IPS-18a (cell line): ENCODE measurements around the gene ZBTB20.

ENCODE experiments used
- H3K27ac ChIP-seq: one replicate; pipeline ENCODE4 v1.5.1; 2013; ENCODE audit warnings: low read length
- H3K27me3 ChIP-seq: one replicate; pipeline ENCODE4 v1.6.1; 2013; ENCODE audit warnings: mild to moderate bottlenecking, low read length; ENCODE audit not compliant: control insufficient read depth, insufficient read depth
- H3K36me3 ChIP-seq: one replicate; pipeline ENCODE4 v1.6.1; 2013; ENCODE audit warnings: low read depth, low read length; ENCODE audit not compliant: control insufficient read depth
- H3K4me1 ChIP-seq: one replicate; pipeline ENCODE4 v1.6.1; 2013; ENCODE audit warnings: low read depth, low read length; ENCODE audit not compliant: control insufficient read depth
- H3K4me3 ChIP-seq: one replicate; pipeline ENCODE4 v1.5.1; 2013; ENCODE audit warnings: low read length
- H3K9ac ChIP-seq: one replicate; pipeline ENCODE4 v1.6.1; 2013; ENCODE audit warnings: mild to moderate bottlenecking, low read length, moderate library complexity
- H3K9me3 ChIP-seq: one replicate; pipeline ENCODE4 v1.6.1; 2013; ENCODE audit warnings: low read depth, low read length; ENCODE audit not compliant: control insufficient read depth

Gene ZBTB20

DNA sequence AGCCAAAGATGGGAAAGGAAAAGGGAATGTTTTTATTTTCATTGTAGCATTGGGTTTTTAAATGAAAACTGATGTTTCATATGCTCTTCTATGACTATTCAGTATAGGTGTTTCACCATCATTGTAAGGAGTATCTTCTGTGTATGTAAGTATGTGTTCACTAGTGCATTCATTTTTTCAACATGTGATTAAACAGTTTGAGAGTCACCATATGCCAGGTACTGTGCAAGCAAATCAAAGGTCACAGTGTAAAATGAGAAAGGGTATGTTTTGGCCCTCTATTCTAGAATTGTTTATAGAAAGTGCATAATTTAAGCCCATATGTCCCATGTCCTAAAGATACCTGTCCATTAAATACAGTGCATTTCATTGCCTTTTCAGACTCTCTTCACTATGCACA lies 207.2 kb downstream of the ZBTB20 start:
- H3K27ac ChIP-seq, result no peak overlapping the region
- no peaks in the 10 kb centered on the region for H3K36me3 ChIP-seq
- no peaks in the 10 kb centered on the region for H3K9me3 ChIP-seq
- no peaks in the 10 kb centered on the region for H3K4me1 ChIP-seq
- no peak overlapping the region for H3K9ac ChIP-seq
- no peak overlapping the region for H3K4me3 ChIP-seq
- H3K27me3 ChIP-seq, result no peaks in the 10 kb centered on the region

DNA sequence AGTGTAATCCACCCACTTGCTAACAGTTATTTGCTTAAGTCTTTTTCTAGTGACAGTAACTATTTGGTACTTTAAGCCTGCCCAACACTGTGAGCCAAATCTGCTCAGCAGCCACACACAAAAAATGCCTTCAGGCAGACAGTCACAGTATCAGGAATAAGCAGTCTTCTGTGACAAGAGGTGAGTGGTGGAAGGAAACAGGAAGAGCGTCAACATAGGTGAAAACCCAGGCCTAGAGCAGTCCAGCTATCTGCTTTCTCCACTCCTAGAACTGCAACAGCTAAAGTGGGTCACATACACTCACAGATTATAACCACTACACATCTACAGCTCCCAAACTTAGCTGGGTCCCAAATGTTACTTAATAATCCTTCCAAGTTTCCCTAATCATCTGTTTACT lies 213.7 kb downstream of the ZBTB20 start:
- H3K27ac ChIP-seq, result no peak overlapping the region
- no peaks in the 10 kb centered on the region for H3K4me1 ChIP-seq
- no peak overlapping the region for H3K4me3 ChIP-seq
- no peaks in the 10 kb centered on the region for H3K9me3 ChIP-seq
- no peaks in the 10 kb centered on the region for H3K27me3 ChIP-seq
- no peak overlapping the region for H3K9ac ChIP-seq
- H3K36me3 ChIP-seq, result no peaks in the 10 kb centered on the region

DNA sequence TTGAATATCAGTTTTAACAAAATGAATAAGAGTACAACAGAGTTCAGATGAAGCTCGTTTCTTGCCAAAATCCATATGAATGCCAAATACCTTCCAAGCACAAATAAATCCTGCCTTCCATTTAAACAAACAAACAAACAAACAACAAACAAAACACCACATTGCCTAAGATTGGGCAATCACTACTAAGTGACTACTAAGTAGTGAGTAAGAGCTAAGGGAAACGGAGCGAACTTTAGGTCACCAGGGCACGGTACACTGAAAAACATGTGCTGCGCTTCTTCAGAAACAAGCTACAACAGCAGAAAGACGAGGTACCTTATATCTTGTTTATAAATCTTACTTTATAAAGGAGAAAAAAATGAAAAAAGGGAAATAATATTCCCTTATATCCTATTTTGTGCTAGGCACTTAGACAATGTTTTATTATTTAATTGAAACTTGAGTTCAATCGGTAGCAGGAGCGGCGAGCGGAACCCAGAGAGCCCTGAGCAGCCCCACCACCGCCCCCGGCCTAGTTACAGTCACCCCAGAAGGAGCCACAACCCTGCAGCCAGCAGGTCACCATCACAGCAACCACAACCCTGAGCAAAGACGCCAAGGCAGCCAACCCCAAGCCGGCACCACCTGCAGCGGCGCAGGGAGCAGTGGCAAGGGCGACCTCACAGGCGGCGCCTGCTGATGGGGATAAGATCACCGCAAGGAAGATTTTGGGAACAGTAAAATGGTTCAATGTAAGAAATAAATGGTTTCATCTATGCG lies 216.9 kb downstream of the ZBTB20 start:
- Histone ChIP-seq H3K4me1 (no peaks in the 10 kb centered on the region), H3K27me3 (no peaks in the 10 kb centered on the region), H3K9me3 (no peaks in the 10 kb centered on the region), H3K36me3 (no peaks in the 10 kb centered on the region), H3K27ac (no peak overlapping the region), H3K9ac (no peak overlapping the region), H3K4me3 (no peak overlapping the region)

DNA sequence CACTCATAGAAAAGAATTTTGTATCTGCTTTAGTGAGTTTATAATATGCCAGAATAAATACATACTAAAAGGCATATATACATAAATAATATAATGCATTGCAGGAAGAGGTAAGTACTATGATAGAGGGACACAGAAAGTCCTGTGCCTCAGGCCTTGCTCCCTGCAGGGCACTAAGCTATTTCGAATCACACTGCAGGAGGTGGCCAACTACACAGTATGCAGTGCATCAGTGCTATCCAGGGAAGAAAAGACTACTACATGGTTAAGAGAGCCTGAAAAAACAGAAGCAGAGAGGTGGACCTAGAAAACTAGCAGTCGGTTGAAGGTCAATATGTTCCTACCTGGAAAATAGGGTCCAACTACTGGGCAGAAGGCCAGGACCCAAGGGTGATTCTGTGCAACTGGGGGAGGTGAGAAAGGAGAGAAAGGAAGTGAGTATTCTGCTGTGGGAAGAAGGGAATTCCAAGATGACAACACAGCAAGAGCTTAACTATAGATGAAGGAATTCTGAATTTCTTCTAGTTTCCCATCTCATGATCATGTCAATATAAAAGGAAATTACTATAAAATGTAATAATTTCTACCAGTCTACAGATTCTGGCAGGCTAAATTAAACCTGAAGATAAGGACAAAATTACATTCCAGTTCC lies 218.0 kb downstream of the ZBTB20 start:
- Histone ChIP-seq H3K27ac (no peak overlapping the region), H3K9ac (no peak overlapping the region), H3K36me3 (no peaks in the 10 kb centered on the region), H3K9me3 (no peaks in the 10 kb centered on the region), H3K4me3 (no peak overlapping the region), H3K4me1 (no peaks in the 10 kb centered on the region), H3K27me3 (no peaks in the 10 kb centered on the region)

DNA sequence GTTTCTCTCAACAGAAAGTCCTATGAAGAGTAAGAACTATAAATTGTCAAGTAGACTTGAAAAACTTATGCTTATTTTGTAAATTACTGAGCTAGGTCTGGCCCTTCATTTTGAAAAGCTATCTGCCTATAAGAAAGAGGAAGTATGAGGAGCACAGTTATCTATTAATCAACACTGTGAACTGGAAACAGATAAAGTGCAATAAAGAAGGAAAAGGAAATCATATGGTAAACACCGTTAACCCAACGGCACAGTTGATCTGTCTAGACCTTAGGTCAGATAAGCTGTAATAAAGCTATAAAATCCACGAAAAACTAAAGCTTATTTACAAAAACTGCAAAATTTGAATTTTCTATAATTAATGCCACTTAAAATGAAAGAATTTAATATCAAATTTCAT lies 242.5 kb downstream of the ZBTB20 start:
- Histone ChIP-seq H3K36me3 (no peaks in the 10 kb centered on the region), H3K4me1 (peaks cover 20% of the 10 kb centered on the region), H3K27ac (no peak overlapping the region), H3K9me3 (no peaks in the 10 kb centered on the region), H3K4me3 (no peak overlapping the region), H3K9ac (no peak overlapping the region), H3K27me3 (peaks cover 19% of the 10 kb centered on the region)

DNA sequence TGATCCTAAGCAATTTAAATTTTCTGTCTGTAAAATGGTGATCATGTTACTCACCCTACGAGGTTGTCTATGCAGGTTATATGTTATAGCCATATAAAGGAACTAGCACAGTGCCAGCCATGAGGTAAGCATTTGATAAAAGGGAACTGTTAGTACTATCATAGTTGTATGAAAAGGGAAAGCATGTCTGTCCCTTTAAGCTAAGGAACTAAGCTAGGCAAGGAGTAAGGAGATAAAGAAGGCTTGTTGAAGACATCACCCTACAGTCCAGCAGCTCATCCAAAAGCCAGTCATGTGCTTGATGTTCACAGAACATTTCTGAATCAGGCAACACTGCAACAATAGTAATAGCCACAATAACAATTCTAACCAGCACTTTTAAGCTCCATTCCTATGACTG lies 243.9 kb downstream of the ZBTB20 start:
- H3K27ac ChIP-seq, result no peak overlapping the region
- H3K9me3 ChIP-seq, result no peaks in the 10 kb centered on the region
- H3K9ac ChIP-seq, result no peak overlapping the region
- peaks cover 19% of the 10 kb centered on the region for H3K27me3 ChIP-seq
- H3K4me3 ChIP-seq, result no peak overlapping the region
- peaks cover 20% of the 10 kb centered on the region for H3K4me1 ChIP-seq
- no peaks in the 10 kb centered on the region for H3K36me3 ChIP-seq

DNA sequence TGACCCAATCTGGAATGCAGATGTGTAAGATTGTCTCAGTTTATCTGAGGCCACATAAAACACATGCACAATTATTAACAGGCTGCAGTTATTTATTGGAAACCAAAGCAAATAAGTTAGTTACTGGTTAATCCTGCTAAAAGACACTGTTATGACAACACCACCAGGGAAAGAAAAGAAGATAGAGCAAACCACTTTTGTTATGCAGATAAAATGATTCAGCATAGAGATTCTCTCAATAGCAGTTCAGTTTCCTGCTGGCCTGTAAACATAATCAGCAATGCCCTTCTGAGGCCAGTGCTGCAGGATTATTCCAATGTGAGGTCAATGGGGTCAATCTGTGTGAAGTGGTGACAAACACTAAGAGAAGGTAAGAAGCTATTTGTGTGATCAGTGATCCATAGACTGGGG lies 244.4 kb downstream of the ZBTB20 start:
- H3K27me3 ChIP-seq, result peaks cover 19% of the 10 kb centered on the region
- no peak overlapping the region for H3K9ac ChIP-seq
- H3K4me1 ChIP-seq, result peaks cover 20% of the 10 kb centered on the region
- H3K36me3 ChIP-seq, result no peaks in the 10 kb centered on the region
- H3K9me3 ChIP-seq, result no peaks in the 10 kb centered on the region
- H3K4me3 ChIP-seq, result no peak overlapping the region
- no peak overlapping the region for H3K27ac ChIP-seq

DNA sequence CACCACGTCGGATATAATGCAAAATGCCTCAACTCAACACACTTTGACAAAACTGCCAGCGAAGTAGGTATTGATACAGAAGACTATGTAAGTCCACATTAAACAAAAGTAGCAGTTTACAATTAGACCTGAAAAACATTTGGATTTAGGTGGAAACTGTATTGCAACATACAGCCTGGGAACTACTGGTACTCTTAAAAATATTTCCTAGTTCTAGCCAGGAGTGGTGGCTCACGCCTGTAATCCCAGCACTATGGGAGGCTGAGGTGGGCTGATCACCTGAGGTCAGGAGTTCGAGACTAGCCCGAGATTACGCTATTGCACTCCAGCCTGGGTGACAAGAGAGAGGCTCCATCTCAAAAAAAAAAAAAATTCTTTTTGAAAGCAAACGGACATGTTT lies 246.2 kb downstream of the ZBTB20 start:
- Histone ChIP-seq H3K9me3 (no peaks in the 10 kb centered on the region), H3K9ac (no peak overlapping the region), H3K4me3 (no peak overlapping the region), H3K27me3 (peaks cover 19% of the 10 kb centered on the region), H3K36me3 (no peaks in the 10 kb centered on the region), H3K4me1 (peaks cover 20% of the 10 kb centered on the region), H3K27ac (no peak overlapping the region)

DNA sequence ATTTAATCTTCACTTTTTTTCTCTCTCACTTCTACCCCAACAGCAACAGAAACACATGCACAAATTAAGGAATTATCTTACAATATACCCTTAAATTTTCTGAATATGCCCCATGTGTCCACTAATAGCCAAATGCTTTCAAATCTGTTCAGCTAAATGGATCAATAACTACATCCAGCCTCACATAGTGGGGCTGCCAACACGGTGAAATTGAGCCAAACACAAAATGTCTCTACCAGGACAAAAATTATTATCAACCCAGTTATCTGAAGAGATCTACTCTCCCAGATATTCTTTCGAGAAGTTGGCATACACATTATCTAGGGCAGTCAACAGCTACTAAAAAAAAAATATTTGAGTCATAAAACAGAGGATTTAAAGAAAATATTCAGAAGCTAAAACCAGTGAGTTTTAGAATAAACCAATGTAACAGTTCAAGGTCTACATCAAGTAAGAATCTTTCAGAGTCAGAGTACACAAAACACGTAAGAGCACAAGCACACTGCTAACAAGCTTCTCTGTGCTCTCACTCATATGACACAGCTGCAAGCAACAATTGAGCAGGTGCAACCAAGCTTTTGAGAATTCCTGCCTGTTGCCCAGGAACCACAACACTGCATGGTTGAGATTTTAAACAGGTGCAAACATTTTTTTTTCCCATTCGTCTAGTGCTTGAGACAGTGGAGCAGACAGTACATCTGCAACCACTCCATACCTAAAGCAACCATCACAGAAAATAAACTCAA lies 247.7 kb downstream of the ZBTB20 start:
- Histone ChIP-seq H3K27me3 (peaks cover 19% of the 10 kb centered on the region), H3K9ac (no peak overlapping the region), H3K4me1 (peaks cover 20% of the 10 kb centered on the region), H3K27ac (no peak overlapping the region), H3K36me3 (no peaks in the 10 kb centered on the region), H3K9me3 (no peaks in the 10 kb centered on the region), H3K4me3 (no peak overlapping the region)

DNA sequence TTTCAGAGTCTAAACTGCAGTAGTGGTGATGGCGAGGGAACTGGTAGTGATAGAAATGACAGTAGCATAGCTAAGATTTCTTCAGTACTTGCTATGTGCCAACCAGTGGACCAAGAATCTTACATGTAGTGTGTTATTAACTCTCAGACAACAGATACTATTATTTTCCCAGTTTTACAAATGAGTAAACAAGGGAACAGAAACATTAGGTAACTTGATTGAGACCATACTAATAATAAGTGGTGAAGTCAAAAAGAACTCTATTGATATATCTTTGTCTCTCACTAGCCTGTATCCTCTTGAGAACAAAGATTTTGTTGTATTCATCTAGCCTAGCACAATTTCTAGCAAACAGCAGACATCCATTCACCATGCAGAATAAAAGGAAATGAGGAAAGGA lies 250.1 kb downstream of the ZBTB20 start:
- peaks cover 1% of the 10 kb centered on the region for H3K4me1 ChIP-seq
- no peak overlapping the region for H3K4me3 ChIP-seq
- H3K27ac ChIP-seq, result no peak overlapping the region
- H3K9ac ChIP-seq, result no peak overlapping the region
- no peaks in the 10 kb centered on the region for H3K36me3 ChIP-seq
- H3K27me3 ChIP-seq, result peaks cover 4% of the 10 kb centered on the region
- no peaks in the 10 kb centered on the region for H3K9me3 ChIP-seq

DNA sequence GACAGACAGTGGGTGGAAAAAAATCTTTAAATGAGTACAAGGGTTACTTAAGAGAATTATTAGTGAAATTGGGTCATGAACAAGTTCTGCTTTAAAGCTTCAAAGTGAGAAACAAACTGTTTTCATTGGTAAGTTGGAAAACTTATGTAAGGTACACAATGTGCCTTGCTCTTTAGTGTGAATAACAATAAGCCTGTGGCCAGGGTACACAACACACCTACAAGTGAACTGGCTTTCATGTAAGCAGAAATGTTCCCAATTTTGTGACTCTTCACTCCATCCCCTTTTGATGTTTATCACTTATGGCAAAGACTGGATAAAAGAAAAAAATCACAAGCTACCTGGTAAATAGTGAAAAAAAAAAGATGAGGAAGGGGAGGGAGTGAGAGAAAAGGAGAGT lies 253.7 kb downstream of the ZBTB20 start:
- H3K4me3 ChIP-seq, result no peak overlapping the region
- H3K27ac ChIP-seq, result no peak overlapping the region
- H3K9ac ChIP-seq, result no peak overlapping the region
- no peaks in the 10 kb centered on the region for H3K27me3 ChIP-seq
- no peaks in the 10 kb centered on the region for H3K4me1 ChIP-seq
- no peaks in the 10 kb centered on the region for H3K9me3 ChIP-seq
- H3K36me3 ChIP-seq, result no peaks in the 10 kb centered on the region
